PC-3 (cell line): ENCODE measurements around the gene ZNF684. TPM values are rescaled to one million over a fixed set of nuclear protein-coding genes. Genes with fewer than 3 reads are reported as not detected.

Source experiments
- ATAC-seq: fragments of 200-7000 bp; cut with Tn5 transposase; 2 replicates; pipeline ENCODE4 v1.9.1; 2020; ENCODE audit warnings: mild to moderate bottlenecking, moderate library complexity
- BruUV-seq: library from RNA; stranded (reverse); fragments of 400-500 nt; replicated peaks from 2 replicates; lab custom pipeline; 2021; lab: Mats Ljungman, UMichigan
- CTCF ChIA-PET: fragments of 300-600 bp; sonication (Branson Sonifier 250); formaldehyde crosslinking; loops from one replicate; lab custom pipeline; 2022; ENCODE audit warnings: antibody characterized with exemption; lab: Charles Lee
- POLR2A ChIA-PET: fragments of 300-600 bp; sonication (Branson Sonifier 250); formaldehyde crosslinking; loops from one replicate; lab custom pipeline; 2022; ENCODE audit warnings: antibody characterized with exemption; ENCODE audit not compliant: unreplicated experiment; lab: Charles Lee
- DNase-seq: peaks from one replicate; pipeline ENCODE4 v3.0.0-alpha.2; 2015
- H2AFZ ChIP-seq: fragments of 300-600 bp; sonication (generic); 2 replicates; pipeline ENCODE4 v1.6.0; 2016; ENCODE audit warnings: antibody characterized with exemption, low read length
- H3F3A ChIP-seq: fragments of 300-600 bp; sonication (generic); one replicate; pipeline ENCODE4 v1.6.0; 2017; ENCODE audit warnings: antibody characterized with exemption, low read length, control low read depth, mild to moderate bottlenecking; ENCODE audit not compliant: unreplicated experiment
- H3K27ac ChIP-seq: fragments of 300-600 bp; sonication (generic); 2 replicates; pipeline ENCODE4 v1.5.1; 2016; ENCODE audit warnings: mild to moderate bottlenecking, low read length
- H3K27me3 ChIP-seq: fragments of 300-600 bp; sonication (generic); 2 replicates; pipeline ENCODE4 v1.6.1; 2016; ENCODE audit warnings: low read length, mixed read lengths
- H3K36me3 ChIP-seq: fragments of 300-600 bp; sonication (generic); 2 replicates; pipeline ENCODE4 v1.6.1; 2016; ENCODE audit warnings: low read depth, mixed run types, low read length, mixed read lengths
- H3K4me1 ChIP-seq: fragments of 300-600 bp; sonication (generic); 2 replicates; pipeline ENCODE4 v1.5.1; 2016; ENCODE audit warnings: low read length; ENCODE audit not compliant: insufficient read depth
- H3K4me2 ChIP-seq: fragments of 300-600 bp; sonication (generic); 2 replicates; pipeline ENCODE4 v1.6.0; 2016; ENCODE audit warnings: low read length
- H3K4me3 ChIP-seq: fragments of 300-600 bp; sonication (generic); 2 replicates; pipeline ENCODE4 v1.5.1; 2016; ENCODE audit warnings: mild to moderate bottlenecking, low read length, mixed read lengths
- H3K79me2 ChIP-seq: fragments of 300-600 bp; sonication (generic); 2 replicates; pipeline ENCODE4 v1.6.1; 2017; ENCODE audit warnings: low read length, mixed read lengths
- H3K9ac ChIP-seq: fragments of 300-600 bp; sonication (generic); 2 replicates; pipeline ENCODE4 v1.6.0; 2016; ENCODE audit warnings: mild to moderate bottlenecking, low read length
- H3K9me2 ChIP-seq: fragments of 300-600 bp; sonication (generic); replicated peaks from 2 replicates; pipeline ENCODE4 v1.6.1; 2016; ENCODE audit warnings: mixed run types, low read length, mixed read lengths
- H3K9me3 ChIP-seq: fragments of 300-600 bp; sonication (generic); 2 replicates; pipeline ENCODE4 v1.6.1; 2016; ENCODE audit warnings: low read length, mixed read lengths
- H4K20me1 ChIP-seq: fragments of 300-600 bp; sonication (generic); 2 replicates; pipeline ENCODE4 v1.6.1; 2016; ENCODE audit warnings: low read length, mixed read lengths
- EZH2 ChIP-seq: fragments of 300-600 bp; sonication (generic); IDR thresholded peaks from one replicate; pipeline ENCODE4 v1.6.1; 2017; ENCODE audit warnings: antibody characterized with exemption, mild to moderate bottlenecking, low read length; ENCODE audit not compliant: unreplicated experiment
- EZH2phosphoT487 ChIP-seq: fragments of 300-600 bp; sonication (generic); IDR thresholded peaks from 2 replicates; pipeline ENCODE4 v1.6.1; 2018; ENCODE audit warnings: mild to moderate bottlenecking, antibody characterized with exemption, low read length, borderline replicate concordance
- intact Hi-C: fragments of 100-400 bp; cut with micrococcal nuclease; formaldehyde crosslinking; loops from 2 replicates; pipeline ENCODE4 v1.9.0; 2023
- total RNA-seq: library from RNA; depleted of rRNA; stranded (reverse); fragments of >200 nt; gene quantifications from 2 replicates; pipeline ENCODE4 v1.2.3, GENCODE V29; 2014
- TF ChIP-seq, protein P1 (sequence below): fragments of 300-600 bp; sonication (generic); conservative IDR thresholded peaks from 2 replicates; pipeline ENCODE4 v1.5.1; 2017; ENCODE audit warnings: antibody characterized with exemption, low read depth, mild to moderate bottlenecking, low read length

ZNF684 gene
- total RNA-seq, 1 experiment from 2014 or later: 6.0 TPM

DNA sequence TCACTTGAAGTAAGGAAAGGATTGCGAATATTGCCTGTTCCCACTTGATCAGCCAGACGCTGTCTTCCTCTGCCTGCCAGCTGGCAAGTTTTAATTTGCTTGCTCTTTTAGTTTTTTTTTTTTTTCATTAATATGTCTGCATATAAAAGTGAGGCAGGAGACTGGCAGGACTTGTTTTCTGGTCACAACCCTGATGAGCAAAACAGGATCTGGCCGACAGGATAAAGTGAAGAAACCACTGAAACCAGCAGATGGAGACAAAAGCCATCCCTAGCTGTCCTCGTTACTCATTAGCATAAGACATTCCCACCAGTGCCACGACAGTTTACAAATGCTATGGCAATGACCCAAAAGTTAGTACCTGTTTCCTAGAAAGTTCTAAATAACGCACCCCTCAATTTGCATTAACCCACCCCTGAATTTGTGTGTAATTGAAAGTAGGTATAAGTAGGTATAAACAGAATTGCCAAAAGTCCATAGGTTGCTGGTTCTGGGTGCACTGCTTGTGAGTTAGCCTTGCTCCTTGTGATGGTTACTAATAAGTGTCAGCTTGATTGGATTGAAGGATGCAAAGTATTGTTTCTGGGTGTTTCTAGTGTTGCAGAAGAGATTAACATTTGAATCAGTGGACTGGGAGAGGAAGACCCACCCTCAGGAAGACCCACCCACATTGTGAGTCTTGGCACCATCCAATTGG is 60.8 kb downstream of the ZNF684 start:
- POLR2A ChIA-PET: no interaction called here
- Histone ChIP-seq H3K9ac (no peak overlapping the region), H3K9me3 (no peaks in the 10 kb centered on the region), H3K4me2 (no peak overlapping the region), H4K20me1 (no peaks in the 10 kb centered on the region), H3K4me1 (no peaks in the 10 kb centered on the region), H3K27ac (no peak overlapping the region), H3F3A (no peaks in the 10 kb centered on the region), H3K36me3 (no peaks in the 10 kb centered on the region), H3K27me3 (peaks cover 4% of the 10 kb centered on the region; the same call in 1 of the 2 replicates), H3K4me3 (no peak overlapping the region), H3K79me2 (no peaks in the 10 kb centered on the region), H3K9me2 (no peaks in the 10 kb centered on the region), H2AFZ (no peak overlapping the region)
- intact Hi-C loops: no loop called here
- BruUV-seq: no TSS peak
- DNase-seq: peak; percentile 64
- ATAC-seq: peak; percentile 59
- CTCF ChIA-PET: interaction anchor here (0.6 to 0.7 kb wide), 2 partner anchors 21 to 1760 kb away, joined by 3 read pairs; no protein-coding TSS in a partner anchor
- TF ChIP-seq EZH2 (no peak), EZH2phosphoT487 (no peak)
- TF ChIP-seq, protein P1, sequence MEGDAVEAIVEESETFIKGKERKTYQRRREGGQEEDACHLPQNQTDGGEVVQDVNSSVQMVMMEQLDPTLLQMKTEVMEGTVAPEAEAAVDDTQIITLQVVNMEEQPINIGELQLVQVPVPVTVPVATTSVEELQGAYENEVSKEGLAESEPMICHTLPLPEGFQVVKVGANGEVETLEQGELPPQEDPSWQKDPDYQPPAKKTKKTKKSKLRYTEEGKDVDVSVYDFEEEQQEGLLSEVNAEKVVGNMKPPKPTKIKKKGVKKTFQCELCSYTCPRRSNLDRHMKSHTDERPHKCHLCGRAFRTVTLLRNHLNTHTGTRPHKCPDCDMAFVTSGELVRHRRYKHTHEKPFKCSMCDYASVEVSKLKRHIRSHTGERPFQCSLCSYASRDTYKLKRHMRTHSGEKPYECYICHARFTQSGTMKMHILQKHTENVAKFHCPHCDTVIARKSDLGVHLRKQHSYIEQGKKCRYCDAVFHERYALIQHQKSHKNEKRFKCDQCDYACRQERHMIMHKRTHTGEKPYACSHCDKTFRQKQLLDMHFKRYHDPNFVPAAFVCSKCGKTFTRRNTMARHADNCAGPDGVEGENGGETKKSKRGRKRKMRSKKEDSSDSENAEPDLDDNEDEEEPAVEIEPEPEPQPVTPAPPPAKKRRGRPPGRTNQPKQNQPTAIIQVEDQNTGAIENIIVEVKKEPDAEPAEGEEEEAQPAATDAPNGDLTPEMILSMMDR: peak; percentile 66

DNA sequence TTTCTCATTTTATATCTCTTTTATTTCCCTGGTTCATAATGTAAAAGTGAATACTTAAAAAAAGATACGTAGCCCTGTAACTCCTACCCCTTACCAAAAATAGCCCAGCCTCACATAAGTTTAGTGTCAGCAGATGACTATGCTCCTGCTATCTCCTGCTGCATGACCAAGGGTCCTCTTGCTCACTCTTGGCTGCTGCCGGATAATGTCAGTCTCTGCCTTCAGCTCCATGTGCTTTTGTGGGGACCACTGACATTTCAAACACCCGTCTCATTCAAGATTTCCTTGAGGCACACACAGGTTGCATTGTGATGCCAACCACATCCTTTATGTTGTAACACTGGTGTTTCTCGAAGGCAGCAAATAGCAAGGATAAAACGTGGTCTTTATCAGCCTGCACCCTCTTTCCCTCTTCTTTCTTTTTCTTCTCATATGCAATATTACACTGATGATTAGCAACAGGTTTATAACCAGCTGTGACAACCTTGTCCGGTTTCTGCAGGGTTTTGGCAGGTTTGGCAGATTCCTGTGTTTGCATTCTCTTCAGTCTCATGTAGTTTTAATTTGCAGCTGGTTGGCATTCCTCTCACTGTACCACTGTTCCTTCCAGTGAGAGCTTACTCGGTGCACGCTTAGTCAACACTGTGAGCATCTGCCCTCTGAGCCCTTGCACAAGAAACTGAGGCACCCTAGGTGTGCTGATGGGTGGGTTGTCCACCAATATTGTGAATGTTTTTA is 62.2 kb downstream of the ZNF684 start:
- intact Hi-C loops: no loop called here
- POLR2A ChIA-PET: no interaction called here

More for the DNA sequence above, 62.2 kb downstream of the ZNF684 start:
- DNase-seq (no peak), ATAC-seq (no peak)
- Histone ChIP-seq H2AFZ (no peak overlapping the region), H3K9me3 (no peaks in the 10 kb centered on the region), H3K79me2 (no peaks in the 10 kb centered on the region), H3K4me3 (no peak overlapping the region), H3K36me3 (no peaks in the 10 kb centered on the region), H4K20me1 (no peaks in the 10 kb centered on the region), H3K27ac (no peak overlapping the region), H3K9ac (no peak overlapping the region), H3K9me2 (no peaks in the 10 kb centered on the region), H3K4me1 (no peaks in the 10 kb centered on the region), H3K4me2 (no peak overlapping the region), H3F3A (no peaks in the 10 kb centered on the region), H3K27me3 (no peaks in the 10 kb centered on the region)
- TF ChIP-seq EZH2phosphoT487 (no peak), EZH2 (no peak)
- TF ChIP-seq, protein P1: no peak
- BruUV-seq: no TSS peak
- CTCF ChIA-PET: no interaction called here
